ENCODE data around the gene BAK1.
"Not testable (repeated sequence)": the region's sequence is repeated elsewhere in the genome, so short reads cannot be mapped to it uniquely, and the experiment has no call there.

BAK1 gene

DNA sequence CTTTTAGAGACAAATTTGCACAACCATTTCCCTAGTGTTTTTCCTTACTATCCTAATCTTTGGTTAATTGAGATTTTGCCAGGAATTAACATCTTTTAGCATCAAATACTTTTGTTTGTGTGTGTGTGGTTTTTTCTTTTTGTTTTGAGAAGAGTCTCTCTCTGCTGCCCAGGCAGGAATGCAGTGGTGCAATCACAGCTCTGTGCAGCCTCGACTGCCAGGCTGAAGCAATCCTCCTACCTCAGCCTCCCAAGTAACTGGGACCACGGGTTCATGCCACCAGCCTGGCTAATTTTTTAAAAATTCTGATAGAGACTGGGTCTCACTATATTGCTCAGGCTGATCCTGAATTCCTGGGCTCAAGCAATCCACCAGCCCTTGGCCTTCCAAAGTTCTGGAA lies 28.5 kb downstream of the BAK1 start:
- DNase-seq (ENCODE audit: low read depth, low spot score) = no peak

DNA sequence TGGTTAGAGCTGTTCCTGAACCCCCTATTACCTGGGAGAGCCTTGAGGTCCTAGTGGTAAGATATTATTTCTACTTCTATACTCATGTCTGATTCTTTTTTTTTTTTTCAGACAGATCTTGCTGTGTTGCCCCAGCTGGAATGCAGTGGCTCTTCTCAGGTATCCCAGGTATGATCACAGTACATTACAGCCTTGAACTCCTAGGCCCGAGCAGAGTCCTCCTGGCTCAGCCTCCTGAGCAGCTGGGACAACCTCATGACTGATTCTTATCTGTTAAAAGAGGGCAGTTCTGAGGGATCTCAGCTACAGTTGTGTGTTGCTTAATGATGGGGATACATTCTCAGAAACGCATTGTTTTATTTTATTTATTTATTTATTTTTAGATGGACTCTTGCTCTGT lies 30.2 kb downstream of the BAK1 start:
- no peak for DNase-seq (ENCODE audit: low read depth, low spot score)

DNA sequence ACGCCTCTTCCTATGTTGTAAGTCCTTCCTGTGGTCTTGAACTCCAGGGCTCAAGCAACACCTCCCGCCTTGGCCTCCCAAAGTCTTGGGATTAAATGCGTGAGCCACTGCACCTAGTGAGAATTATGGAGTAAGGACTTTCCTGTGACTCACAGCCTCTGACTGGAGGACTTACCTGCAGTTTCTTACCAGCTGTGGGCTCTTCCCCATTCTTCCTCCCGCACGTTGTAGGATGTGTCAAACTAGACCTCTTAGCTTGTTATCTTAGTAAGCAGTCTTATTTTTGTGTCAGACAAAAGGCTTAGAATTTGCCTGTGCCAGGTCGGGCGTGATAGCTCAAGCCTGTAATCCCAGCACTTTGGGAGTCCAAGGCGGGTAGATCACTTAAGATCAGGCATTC lies 30.9 kb downstream of the BAK1 start:
- DNase-seq (ENCODE audit: low read depth, low spot score) = no peak

- DNase-seq (ENCODE audit: low read depth, low spot score) = peak; percentile 64
Measured at GRCh38 chr6:33547499-33547898, 32.6 kb downstream of the BAK1 start.

- DNase-seq (ENCODE audit: low read depth, low spot score) = no peak
Measured at GRCh38 chr6:33546766-33547165, 33.3 kb downstream of the BAK1 start.

- not testable (repeated sequence) for DNase-seq (ENCODE audit: low read depth, low spot score)
Measured at GRCh38 chr6:33545292-33545691, 34.8 kb downstream of the BAK1 start.

- no peak for DNase-seq (ENCODE audit: low read depth, low spot score)
Measured at GRCh38 chr6:33543116-33543515, 37.0 kb downstream of the BAK1 start.

GRCh38 chr6:33540768-33541167 lies 39.3 kb downstream of the BAK1 start:
- DNase-seq (ENCODE audit: low read depth, low spot score) = no peak

DNA sequence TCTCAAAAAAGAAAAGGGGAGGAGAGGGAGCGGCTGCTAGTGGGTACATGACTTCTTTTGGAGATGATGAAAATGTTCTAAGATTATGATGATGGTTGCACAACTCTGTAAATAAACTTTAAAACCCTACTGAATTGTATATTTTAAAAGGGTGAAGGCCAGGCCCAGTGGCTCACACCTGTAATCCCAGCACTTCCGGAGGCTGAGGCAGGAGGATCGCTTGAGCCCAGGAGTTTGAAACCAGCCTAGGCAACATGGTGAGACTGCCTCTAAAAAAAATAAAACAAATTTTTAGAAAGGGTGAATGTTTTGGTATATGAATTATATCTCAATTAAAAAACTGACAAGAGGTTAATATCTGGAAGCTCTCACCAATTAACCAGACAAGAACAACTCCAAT lies 45.4 kb downstream of the BAK1 start:
- no peak for DNase-seq (ENCODE audit: low read depth, low spot score)

- DNase-seq (ENCODE audit: low read depth, low spot score) = not testable (repeated sequence)
Measured at GRCh38 chr6:33533163-33533869, 46.8 kb downstream of the BAK1 start.

DNA sequence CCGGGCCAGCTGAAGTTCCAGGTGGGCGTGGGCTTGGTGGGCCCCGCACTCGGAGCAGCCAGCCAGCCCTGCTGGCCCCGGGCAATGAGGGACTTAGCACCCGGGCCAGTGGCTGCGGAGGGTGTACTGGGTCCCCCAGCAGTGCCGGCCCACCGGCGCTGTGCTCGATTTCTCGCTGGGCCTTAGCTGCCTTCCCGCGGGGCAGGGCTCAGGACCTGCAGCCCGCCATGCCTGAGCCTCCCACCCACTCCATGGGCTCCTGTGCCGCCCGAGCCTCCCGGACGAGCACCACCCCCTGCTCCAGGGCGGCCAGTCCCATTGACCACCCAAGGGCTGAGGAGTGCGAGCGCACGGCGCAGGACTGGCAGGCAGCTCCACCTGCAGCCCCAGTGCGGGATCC lies 47.6 kb downstream of the BAK1 start:
- DNase-seq (ENCODE audit: low read depth, low spot score) = not testable (repeated sequence)

- not testable (repeated sequence) for DNase-seq (ENCODE audit: low read depth, low spot score)
Measured at GRCh38 chr6:33530617-33531016, 49.5 kb downstream of the BAK1 start.
